ENCODE measurements around the gene HSDL2.

The HSDL2 gene

GRCh38 chr9:112446526-112446925 is 66.6 kb downstream of the HSDL2 start:
- DNase-seq (ENCODE audit: low spot score), result no peak

- DNase-seq (ENCODE audit: low spot score), result no peak
Measured at GRCh38 chr9:112447283-112447761, 67.4 kb downstream of the HSDL2 start.

DNA sequence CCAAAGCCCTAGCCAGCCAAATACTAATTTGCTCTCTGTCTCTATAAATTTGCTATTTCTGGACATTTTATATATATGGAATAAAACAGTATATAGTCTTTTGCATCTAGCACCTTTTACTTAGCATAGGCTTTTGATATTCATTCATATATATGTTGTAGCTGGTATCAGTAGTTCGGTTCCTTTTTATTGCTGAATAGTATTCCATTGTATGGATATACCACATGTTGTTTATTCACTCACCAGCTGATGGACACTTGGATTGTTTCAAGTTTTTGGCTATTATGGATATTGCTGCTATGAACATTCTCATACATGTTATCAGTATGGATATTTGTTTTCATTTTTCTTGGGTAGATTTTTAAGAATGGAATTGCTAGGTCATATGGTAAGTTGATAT is 82.9 kb downstream of the HSDL2 start:
- no peak for DNase-seq (ENCODE audit: low spot score)

GRCh38 chr9:112465352-112465751 is 85.4 kb downstream of the HSDL2 start:
- no peak for DNase-seq (ENCODE audit: low spot score)

DNA sequence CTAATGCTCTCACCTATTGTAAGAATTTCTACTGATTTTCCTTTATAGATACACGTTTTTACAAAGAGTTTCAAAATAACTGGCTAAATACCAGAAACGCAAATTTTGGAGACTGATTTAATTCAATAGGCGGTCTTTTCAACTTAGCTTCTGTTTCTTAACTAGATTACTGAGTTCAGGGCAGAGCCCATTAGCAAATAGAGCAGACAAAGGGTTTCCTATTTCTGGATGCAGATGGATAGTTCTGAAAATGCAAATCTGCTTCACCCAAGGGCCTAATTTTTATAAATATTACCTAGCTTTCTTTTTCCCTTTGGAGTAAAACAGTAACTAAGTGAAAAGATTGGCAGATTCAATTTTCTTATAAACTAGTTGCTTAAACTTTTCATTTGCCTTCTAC is 93.1 kb downstream of the HSDL2 start:
- DNase-seq (ENCODE audit: low spot score), result no peak

GRCh38 chr9:112473986-112474385 is 94.1 kb downstream of the HSDL2 start:
- DNase-seq (ENCODE audit: low spot score), result no peak

- no peak for DNase-seq (ENCODE audit: low spot score)
Measured at GRCh38 chr9:112475318-112475717, 95.4 kb downstream of the HSDL2 start.

GRCh38 chr9:112477330-112477729 is 97.4 kb downstream of the HSDL2 start:
- DNase-seq (ENCODE audit: low spot score), result no peak

DNA sequence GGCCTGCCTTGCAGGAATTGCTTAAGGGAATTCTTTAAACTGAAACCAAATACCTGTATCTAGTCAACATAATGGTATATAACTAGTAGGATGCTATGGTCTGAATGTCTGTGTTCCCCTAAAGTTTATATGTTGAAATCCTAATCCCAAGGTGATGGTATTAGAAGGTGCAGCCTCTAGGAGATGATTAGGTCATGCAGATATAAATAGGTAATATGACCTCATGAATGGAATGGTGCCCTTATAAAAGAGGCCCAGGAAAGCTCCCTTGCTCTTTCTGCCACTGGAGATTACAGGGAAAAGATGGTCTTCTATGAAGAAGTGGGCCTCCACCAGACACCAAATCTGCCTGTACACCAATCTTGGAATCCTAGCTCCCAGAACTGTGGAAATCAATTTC is 99.3 kb downstream of the HSDL2 start:
- no peak for DNase-seq (ENCODE audit: low spot score)

DNA sequence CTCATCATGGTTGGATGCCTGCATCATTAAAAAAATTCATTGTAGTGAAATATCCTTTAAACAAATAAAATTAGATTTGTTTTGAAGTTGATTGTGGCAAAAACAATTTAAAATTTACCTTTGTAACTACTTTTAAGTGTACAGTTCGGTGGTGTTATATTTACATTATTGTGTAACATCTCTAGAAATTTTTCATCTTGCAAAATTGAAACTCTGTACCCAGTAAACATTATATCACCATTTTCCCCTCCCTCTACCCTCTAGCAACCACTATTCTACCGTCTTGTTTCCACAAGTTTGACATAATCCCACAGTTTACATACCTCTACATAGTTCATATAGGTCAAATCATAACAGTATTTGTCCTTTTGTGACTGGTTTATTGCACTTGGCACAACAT is 104.7 kb downstream of the HSDL2 start:
- DNase-seq (ENCODE audit: low spot score), result no peak

DNA sequence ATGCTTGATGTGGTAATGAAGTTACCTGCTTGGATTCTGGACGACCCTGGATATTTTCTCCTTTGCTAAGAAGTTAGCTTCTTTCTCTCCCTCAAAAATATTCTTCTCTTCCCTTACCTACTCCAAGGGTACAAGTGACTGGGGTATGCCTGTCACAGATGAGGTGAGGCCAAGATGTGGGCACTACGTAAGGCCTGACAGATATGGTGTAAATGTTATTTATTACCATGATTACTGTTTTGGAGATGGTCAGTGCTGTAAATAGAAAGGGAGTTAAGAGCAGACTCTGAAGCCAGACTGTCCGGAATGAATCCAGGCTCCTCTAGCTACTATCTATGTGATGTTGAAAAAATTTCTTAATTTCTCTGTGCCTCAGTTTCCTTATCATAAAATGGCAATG is 105.7 kb downstream of the HSDL2 start:
- no peak for DNase-seq (ENCODE audit: low spot score)

DNA sequence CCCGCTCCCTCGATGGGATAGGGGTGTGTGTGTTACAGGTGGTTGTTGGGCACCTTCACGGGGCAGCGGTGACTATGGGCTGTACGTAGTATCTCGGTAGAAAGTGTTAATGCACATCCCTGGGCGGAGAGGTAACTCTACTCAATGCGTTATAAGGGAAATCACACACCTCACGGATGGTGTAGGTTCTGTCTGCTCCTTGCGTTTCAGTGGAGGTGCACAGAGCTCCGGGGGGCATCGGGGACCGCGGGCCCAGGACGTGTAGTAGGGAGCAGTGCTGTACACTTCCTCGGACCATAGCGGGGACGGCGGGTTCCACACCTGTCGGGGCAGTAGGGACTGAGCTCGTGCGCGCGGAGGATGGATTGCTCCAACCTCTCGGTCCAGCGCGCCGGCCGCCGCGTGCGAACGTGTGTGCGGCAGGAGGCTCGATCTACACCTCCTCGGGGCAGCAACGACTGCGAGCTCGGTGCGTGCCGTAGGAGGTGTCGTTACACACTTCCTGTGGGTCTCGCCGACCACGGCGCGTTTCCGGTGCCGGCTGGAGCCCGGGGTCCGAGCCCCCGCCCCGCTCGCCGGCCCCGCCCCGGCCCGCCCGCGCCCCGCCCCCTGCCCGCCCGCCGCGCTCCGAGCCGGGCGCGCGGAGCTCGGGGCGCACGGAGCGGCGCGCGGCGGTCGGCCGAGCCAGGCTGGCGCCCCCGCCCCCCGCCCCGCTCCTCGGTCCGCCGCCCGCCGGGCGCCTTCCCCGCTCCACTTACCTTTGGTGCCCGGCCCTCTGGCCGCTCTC is 106.5 kb downstream of the HSDL2 start, which contains the start of gene KIAA1958:
KIAA1958 (plus strand) TSS at position 607 of the 787 bp plus-strand sequence. CDS start 87,254 bp downstream, outside the sequence.
- peak; percentile 97 for DNase-seq (ENCODE audit: low spot score)

DNA sequence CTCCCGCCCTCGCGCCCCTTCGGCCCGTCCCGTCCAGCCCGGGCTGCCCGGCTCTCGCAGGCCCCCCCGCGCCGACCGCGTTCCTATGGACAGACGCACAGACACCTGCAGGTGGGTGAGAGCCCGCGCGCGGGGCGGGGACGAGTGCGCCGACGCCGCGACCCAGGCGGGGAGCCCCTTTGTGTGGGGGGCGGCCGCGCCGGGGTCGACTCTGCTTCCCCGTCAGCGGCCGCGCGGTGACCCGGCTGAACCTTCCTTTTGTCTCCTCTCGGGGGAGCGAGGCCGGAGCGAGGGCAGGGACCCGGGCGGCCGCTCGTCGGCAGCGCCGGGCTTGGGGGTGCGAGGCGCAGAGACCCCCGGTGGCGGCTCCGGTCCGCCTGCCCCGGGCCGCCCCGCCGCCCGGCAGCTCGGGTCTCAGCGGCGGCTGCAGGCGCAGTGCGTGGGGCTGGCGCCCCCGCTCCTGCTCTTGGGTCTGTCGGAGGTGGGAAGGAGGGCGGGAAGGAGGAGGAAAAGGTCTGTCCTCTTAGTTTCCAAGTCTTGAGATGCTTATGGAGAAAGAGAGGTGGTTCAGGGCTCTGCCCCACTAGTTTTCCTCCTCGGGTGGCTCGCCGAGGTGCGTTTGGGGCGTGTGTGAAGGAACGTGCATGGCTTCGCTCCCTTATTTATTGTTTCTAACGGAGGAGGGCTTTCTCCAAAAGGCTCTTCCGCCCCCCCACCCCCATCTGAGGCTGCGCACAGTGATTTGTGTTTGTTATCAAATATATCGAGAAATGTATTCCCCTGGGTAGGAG is 107.3 kb downstream of the HSDL2 start:
- peak; percentile 75 for DNase-seq (ENCODE audit: low spot score)

DNA sequence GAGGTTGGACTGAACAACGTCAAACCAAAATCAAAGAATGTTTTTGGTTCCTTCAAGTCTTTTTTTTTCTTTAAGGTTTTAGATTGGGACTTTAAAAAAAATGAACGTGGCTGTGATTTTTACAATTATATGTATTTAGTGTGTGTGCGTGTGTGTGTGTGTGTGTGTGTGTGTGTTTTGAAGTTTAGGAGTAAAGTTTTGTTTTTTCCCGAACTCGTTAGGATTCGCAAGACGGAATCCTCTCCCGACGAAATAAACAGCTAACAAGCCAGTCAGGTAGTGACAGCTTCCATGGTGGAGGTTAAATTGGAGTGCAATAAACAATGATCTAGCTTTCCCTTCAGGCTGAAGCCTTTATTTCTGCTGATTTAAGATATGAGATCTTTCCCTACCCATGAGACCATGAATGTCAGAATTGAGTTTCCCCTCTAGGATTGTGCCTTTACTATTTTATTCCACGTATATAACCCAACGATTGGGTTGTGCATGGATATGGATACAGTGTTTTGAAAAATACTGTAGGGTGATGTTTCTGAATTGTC is 108.0 kb downstream of the HSDL2 start:
- no peak for DNase-seq (ENCODE audit: low spot score)

- DNase-seq (ENCODE audit: low spot score), result no peak
Measured at GRCh38 chr9:112489039-112489546, 109.2 kb downstream of the HSDL2 start.

GRCh38 chr9:112489876-112490666 is 110.2 kb downstream of the HSDL2 start:
- no peak for DNase-seq (ENCODE audit: low spot score)

GRCh38 chr9:112493393-112494137 is 113.7 kb downstream of the HSDL2 start:
- DNase-seq (ENCODE audit: low spot score), result no peak

GRCh38 chr9:112494153-112494552 is 114.2 kb downstream of the HSDL2 start:
- DNase-seq (ENCODE audit: low spot score), result no peak

DNA sequence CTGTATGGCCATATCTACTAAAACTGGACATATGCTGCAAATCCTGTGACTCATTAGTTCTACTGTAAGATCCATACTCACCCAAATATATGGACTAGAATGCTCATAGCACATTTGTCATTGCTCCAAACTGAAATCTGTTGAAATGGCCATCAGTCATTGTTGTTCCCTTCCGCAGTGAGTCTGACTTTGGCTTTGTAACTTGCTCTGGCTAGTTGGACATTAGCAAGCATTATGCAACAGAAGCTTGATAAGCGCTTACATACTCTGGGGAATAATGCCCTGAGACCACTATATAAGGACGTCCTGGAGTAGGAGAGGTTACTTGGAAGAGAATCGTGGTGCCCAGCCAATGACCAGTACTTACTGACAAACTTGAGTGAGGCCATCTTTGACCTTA is 115.7 kb downstream of the HSDL2 start:
- no peak for DNase-seq (ENCODE audit: low spot score)

GRCh38 chr9:112496074-112496722 is 116.3 kb downstream of the HSDL2 start:
- no peak for DNase-seq (ENCODE audit: low spot score)

GRCh38 chr9:112500842-112501241 is 120.9 kb downstream of the HSDL2 start:
- DNase-seq (ENCODE audit: low spot score), result no peak
